Neural crest cell (in vitro differentiated cells): ENCODE results near the gene SLC12A6. TPM values are rescaled to one million over a fixed set of nuclear protein-coding genes. Genes with fewer than 3 reads are reported as not detected.

Experiments
- DNase-seq: peaks from one replicate; pipeline ENCODE4 v3.0.0; 2021; ENCODE audit warnings: low read depth, mixed read lengths, low spot score
- H3K27ac Mint-ChIP-seq: one replicate; pipeline ENCODE4 v1.8.0; 2021; ENCODE audit warnings: mild to moderate bottlenecking, mixed read lengths; ENCODE audit not compliant: unreplicated experiment
- H3K27me3 Mint-ChIP-seq: 2 replicates; pipeline ENCODE4 v1.8.0; 2021; ENCODE audit warnings: low read depth, mild to moderate bottlenecking, mixed read lengths
- H3K36me3 Mint-ChIP-seq: 2 replicates; pipeline ENCODE4 v1.8.0; 2021; ENCODE audit warnings: low read depth, mild to moderate bottlenecking, mixed read lengths
- H3K4me1 Mint-ChIP-seq: 2 replicates; pipeline ENCODE4 v1.8.0; 2021; ENCODE audit warnings: mixed read lengths
- H3K4me3 Mint-ChIP-seq: one replicate; pipeline ENCODE4 v1.8.0; 2021; ENCODE audit warnings: mild to moderate bottlenecking, mixed read lengths
- H3K9me3 Mint-ChIP-seq: 2 replicates; pipeline ENCODE4 v1.8.0; 2021; ENCODE audit warnings: mixed read lengths
- CTCF ChIP-seq: fragments of 200-600 bp; sonication (generic); conservative IDR thresholded peaks from 2 replicates; pipeline ENCODE4 v1.5.0; 2021; ENCODE audit warnings: antibody characterized with exemption, mild to moderate bottlenecking
- total RNA-seq: library from RNA; stranded (reverse); gene quantifications from 2 replicates; pipeline ENCODE4 v1.2.1, GENCODE V29; 2021

Gene SLC12A6
- total RNA-seq, 1 donor from 2014 or later: 10.9 TPM

- TF ChIP-seq CTCF: no peak
- Mint-ChIP-seq H3K4me3 (no peak overlapping the region), H3K36me3 (no peaks in the 10 kb centered on the region), H3K27me3 (no peaks in the 10 kb centered on the region), H3K27ac (no peak overlapping the region), H3K4me1 (no peaks in the 10 kb centered on the region), H3K9me3 (no peaks in the 10 kb centered on the region)
- no peak for DNase-seq
Measured at GRCh38 chr15:34301058-34301457, 36.5 kb downstream of the SLC12A6 start.

- H3K36me3 Mint-ChIP-seq: no peaks in the 10 kb centered on the region
- H3K27me3 Mint-ChIP-seq: no peaks in the 10 kb centered on the region
- no peaks in the 10 kb centered on the region for H3K9me3 Mint-ChIP-seq
- H3K4me3 Mint-ChIP-seq: no peak overlapping the region
- no peak for TF ChIP-seq CTCF
- H3K4me1 Mint-ChIP-seq: no peaks in the 10 kb centered on the region
- no peak overlapping the region for H3K27ac Mint-ChIP-seq
- DNase-seq: no peak
Measured at GRCh38 chr15:34297059-34297458, 40.5 kb downstream of the SLC12A6 start.

- no peak for DNase-seq
- H3K36me3 Mint-ChIP-seq: peaks cover 6% of the 10 kb centered on the region
- H3K4me1 Mint-ChIP-seq: no peaks in the 10 kb centered on the region
- H3K27me3 Mint-ChIP-seq: peaks cover 10% of the 10 kb centered on the region
- no peak overlapping the region for H3K27ac Mint-ChIP-seq
- no peak for TF ChIP-seq CTCF
- H3K9me3 Mint-ChIP-seq: peaks cover 9% of the 10 kb centered on the region
- H3K4me3 Mint-ChIP-seq: no peak overlapping the region
Measured at GRCh38 chr15:34292621-34293020, 45.0 kb downstream of the SLC12A6 start.

- peaks cover 9% of the 10 kb centered on the region for H3K9me3 Mint-ChIP-seq
- DNase-seq: no peak
- H3K36me3 Mint-ChIP-seq: no peaks in the 10 kb centered on the region
- H3K4me1 Mint-ChIP-seq: no peaks in the 10 kb centered on the region
- no peak for TF ChIP-seq CTCF
- no peak overlapping the region for H3K4me3 Mint-ChIP-seq
- no peak overlapping the region for H3K27ac Mint-ChIP-seq
- peaks cover 3% of the 10 kb centered on the region for H3K27me3 Mint-ChIP-seq
Measured at GRCh38 chr15:34284937-34285336, 52.6 kb downstream of the SLC12A6 start.

- Mint-ChIP-seq H3K4me3 (no peak overlapping the region), H3K36me3 (no peaks in the 10 kb centered on the region), H3K27me3 (no peaks in the 10 kb centered on the region), H3K27ac (no peak overlapping the region), H3K4me1 (no peaks in the 10 kb centered on the region), H3K9me3 (peaks cover 3% of the 10 kb centered on the region)
- no peak for DNase-seq
- no peak for TF ChIP-seq CTCF
Measured at GRCh38 chr15:34282384-34282783, 55.2 kb downstream of the SLC12A6 start.

GRCh38 chr15:34280193-34280592, 57.4 kb downstream of the SLC12A6 start:
- H3K27me3 Mint-ChIP-seq: no peaks in the 10 kb centered on the region
- DNase-seq: no peak
- H3K4me1 Mint-ChIP-seq: no peaks in the 10 kb centered on the region
- no peak for TF ChIP-seq CTCF
- no peaks in the 10 kb centered on the region for H3K36me3 Mint-ChIP-seq
- no peak overlapping the region for H3K4me3 Mint-ChIP-seq
- peaks cover 3% of the 10 kb centered on the region for H3K9me3 Mint-ChIP-seq
- H3K27ac Mint-ChIP-seq: no peak overlapping the region
